ENCODE results near the gene CCDC92.

CCDC92 gene

DNA sequence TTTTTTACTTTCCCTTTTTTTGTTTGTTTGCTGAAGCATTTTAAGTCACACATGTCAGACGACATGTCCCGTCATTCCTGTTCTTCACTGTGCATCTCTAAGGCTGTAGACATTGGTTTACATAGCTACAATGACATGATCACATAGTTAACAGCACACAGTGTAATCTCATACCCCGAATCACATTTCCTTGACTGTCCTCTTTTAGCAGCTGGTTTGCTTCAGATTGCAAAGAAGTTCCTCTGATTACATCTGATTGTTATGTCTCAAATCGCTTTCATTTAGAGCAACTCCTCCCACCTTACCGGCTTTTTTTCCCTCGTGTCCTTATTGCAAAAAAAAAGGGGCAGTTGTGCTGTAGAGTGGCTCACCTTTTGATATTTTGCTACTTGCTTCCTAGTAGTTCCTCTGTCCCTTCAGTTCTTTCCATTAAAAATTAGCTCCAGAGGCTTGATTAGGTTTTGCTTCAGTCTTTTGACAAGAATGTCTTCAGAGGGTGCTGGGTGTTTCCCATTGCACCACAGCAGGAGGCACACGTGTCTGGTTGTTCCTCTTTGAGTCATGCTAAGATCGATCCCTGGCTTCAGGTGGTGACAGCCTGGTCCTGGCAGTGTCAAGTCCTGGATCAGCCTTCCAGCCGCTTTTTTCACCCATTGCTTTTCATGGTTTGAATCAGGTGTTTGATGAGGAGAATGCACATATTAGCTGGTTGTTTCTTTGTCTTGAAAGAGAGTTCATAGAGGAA, 35.4 kb upstream of the CCDC92 start:
- H3K4me3 ChIP-seq (ENCODE audit: low read length) = no peak overlapping the region

GRCh38 chr12:124006846-124007713, 34.4 kb upstream of the CCDC92 start:
- TF ChIP-seq ZNF274 (IDR thresholded peaks at IDR 0.05; ENCODE audit: low read depth, low read length) = no peak
- H3K4me3 ChIP-seq (ENCODE audit: low read length) = no peak overlapping the region

More for the DNA sequence above, 35.4 kb upstream of the CCDC92 start:
- TF ChIP-seq ZNF274 (IDR thresholded peaks at IDR 0.05; ENCODE audit: low read depth, low read length) = no peak

DNA sequence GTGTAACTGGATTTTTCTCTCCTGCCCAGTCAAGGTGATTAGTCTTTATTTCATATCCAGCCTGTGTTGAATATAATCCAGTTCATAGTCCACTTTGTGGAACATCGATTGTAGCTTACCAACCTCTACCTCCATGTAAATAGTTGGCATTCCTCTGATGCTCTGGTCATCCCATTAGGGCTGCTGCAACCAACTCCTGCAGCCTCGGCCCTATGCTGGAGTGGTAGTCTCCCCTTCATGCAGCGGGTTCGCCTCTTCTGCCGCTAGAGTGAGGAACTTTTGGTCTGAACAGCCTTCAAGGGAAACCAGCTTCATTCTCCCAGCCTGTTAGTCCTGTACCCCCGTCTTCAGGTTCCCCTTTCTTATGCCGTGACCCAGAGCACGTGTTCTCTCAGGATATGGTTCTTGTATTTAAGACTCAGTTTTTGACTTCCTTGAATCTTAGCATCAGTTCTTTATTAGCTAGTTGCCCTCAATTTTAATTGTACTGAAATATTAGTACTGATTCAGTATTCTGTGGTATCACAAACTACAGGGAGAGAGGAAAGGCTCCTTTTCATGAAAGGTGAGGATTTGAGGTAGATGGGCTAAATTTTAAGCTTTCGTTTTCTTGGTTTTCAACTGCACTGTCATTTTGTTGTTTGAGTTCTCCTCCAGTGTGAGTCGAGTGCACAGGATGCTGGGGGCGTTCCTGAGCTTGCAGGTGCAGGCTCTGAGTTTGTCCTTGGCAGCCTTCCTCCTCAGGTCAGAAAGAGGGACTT, 33.6 kb upstream of the CCDC92 start:
- no peak for TF ChIP-seq ZNF274 (IDR thresholded peaks at IDR 0.05; ENCODE audit: low read depth, low read length)
- H3K4me3 ChIP-seq (ENCODE audit: low read length) = peak overlapping the region; percentile 17; the same call in 1 of the 2 replicates

DNA sequence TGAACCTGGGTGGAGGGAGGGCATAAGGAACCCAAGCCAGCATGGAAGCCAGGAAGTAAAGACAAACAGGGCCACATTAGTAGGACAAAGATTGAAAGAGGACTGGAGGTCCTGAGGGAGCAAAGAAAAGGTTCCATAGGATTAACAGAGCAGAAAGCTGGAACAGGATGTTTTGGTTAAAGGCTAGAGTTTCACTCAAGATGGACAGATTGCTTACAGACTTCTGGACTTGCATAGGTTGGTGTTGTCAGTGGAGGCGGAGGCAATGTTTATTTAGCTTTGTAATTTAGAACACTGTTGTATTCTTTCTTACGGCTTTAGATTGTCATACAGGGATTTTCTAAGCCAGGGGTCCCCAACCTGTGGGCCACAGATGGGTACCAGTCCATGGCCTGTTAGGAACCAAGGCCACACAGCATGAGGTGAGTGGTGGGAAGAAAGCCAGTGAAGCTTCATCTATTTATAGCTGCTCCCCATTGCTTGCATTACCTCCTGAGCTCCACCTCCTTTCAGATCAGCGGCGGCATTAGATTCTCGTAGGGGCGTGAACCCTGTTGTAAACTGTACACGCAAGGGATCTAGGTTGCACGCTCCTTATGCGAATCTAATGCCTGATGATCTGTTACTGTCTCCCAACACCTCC, 31.7 kb upstream of the CCDC92 start:
- H3K4me3 ChIP-seq (ENCODE audit: low read length) = no peak overlapping the region
- no peak for TF ChIP-seq ZNF274 (IDR thresholded peaks at IDR 0.05; ENCODE audit: low read depth, low read length)

DNA sequence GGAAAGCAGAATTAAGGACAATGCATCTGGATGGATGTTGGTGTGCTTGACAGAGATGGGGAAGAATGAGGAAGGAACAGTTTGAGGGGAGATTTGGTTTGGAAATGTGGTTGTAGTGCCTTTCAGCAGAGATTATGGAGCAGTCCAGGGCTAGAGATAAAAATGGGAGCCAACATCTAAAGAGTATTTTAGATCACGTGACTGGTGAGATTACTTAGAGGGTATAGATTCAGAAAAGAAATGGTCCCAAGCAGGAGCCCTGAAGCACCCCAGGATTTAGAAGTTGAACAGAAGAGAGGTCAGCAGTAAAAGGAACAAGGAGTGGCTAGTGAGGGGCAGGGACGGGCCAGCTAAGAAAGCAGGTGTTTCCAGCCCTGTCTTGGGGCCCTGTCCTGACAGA, 30.0 kb upstream of the CCDC92 start:
- no peak overlapping the region for H3K4me3 ChIP-seq (ENCODE audit: low read length)
- TF ChIP-seq ZNF274 (IDR thresholded peaks at IDR 0.05; ENCODE audit: low read depth, low read length) = no peak

DNA sequence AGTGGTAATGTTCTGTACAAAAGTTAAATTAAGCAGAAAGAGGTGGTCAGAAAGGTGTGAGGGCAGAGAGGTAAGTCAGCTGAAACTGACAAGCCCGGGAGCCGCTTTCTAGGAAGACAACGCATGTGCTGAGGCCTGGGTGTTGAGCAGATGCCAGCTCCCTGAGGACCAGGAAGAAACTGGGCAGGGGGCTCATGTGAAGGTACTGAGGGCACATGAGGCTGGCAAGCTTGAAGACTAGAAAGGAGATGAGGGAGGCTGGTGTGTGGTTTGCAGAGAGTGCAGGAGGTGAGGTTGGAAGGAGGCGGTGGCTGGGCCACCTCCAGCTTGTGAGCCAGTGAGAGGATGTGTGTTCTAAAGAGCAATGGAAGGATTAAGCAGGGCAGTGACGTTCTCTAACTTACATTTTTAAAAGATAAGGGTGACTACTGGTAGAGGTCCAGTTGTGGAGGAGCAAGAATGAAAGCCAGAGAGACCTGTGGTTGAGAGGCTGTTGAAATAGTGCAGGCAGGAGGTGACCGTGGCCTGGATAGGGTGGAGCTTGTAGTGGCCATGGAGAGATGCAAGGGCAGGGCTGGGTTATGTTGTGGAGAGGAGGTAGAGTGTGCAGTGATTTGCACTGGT, 29.5 kb upstream of the CCDC92 start:
- no peak overlapping the region for H3K4me3 ChIP-seq (ENCODE audit: low read length)
- no peak for TF ChIP-seq ZNF274 (IDR thresholded peaks at IDR 0.05; ENCODE audit: low read depth, low read length)

GRCh38 chr12:124001343-124001742, 28.7 kb upstream of the CCDC92 start:
- TF ChIP-seq ZNF274 (IDR thresholded peaks at IDR 0.05; ENCODE audit: low read depth, low read length) = no peak
- no peak overlapping the region for H3K4me3 ChIP-seq (ENCODE audit: low read length)

- no peak for TF ChIP-seq ZNF274 (IDR thresholded peaks at IDR 0.05; ENCODE audit: low read depth, low read length)
- no peak overlapping the region for H3K4me3 ChIP-seq (ENCODE audit: low read length)
Measured at GRCh38 chr12:124000111-124000510, 27.5 kb upstream of the CCDC92 start.

DNA sequence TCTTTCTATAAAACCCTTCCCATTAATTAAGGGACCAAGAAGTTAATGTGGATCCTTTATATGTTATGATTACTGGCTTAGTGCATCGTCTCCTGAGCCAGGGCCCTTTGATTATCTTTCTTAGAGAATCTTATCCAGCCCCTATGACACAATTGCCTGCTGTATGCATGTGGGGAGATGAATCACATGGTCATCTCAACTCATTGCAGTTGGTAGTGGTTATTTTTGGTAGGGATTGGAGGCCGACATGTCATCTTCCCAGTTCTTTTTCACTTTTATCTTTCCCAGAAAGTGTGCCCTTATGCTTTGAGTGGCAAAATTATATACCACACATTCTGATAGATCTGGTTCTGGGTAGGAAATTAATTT, 26.3 kb upstream of the CCDC92 start:
- no peak for TF ChIP-seq ZNF274 (IDR thresholded peaks at IDR 0.05; ENCODE audit: low read depth, low read length)
- no peak overlapping the region for H3K4me3 ChIP-seq (ENCODE audit: low read length)

DNA sequence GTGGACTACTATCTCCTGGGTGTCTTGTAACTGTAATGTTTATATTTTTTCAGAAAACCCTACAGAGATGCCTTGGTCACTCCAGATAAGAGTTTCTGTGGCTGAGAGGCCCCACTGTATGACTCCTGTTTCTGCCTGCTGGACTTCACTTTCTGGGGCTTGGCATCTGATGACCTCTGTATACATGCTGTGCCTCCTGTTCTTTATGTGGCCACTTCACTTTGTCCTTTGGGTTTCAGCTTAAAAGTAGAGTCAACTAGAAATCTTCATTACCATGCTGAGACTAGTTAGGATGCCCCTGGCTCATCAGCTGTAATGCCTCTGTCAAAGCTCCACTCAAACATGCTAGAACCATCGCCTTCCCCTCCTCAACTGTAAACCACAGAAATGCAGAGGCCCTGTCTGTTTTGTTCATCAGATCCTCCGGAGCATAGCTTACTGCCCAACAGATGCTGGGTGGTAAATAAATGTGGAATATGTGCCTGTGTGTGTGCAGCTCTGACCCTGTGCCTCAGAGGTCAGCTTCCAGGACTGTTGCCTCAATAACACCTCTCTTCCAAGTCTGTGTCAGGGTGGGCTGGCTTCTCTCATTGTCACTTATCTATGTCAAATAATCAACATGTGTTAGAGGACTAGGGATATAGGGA, 25.8 kb upstream of the CCDC92 start:
- TF ChIP-seq ZNF274 (IDR thresholded peaks at IDR 0.05; ENCODE audit: low read depth, low read length) = no peak

GRCh38 chr12:123997908-123998307, 25.3 kb upstream of the CCDC92 start:
- TF ChIP-seq ZNF274 (IDR thresholded peaks at IDR 0.05; ENCODE audit: low read depth, low read length) = no peak
- H3K4me3 ChIP-seq (ENCODE audit: low read length) = no peak overlapping the region

More for the DNA sequence above, 25.8 kb upstream of the CCDC92 start:
- no peak overlapping the region for H3K4me3 ChIP-seq (ENCODE audit: low read length)

DNA sequence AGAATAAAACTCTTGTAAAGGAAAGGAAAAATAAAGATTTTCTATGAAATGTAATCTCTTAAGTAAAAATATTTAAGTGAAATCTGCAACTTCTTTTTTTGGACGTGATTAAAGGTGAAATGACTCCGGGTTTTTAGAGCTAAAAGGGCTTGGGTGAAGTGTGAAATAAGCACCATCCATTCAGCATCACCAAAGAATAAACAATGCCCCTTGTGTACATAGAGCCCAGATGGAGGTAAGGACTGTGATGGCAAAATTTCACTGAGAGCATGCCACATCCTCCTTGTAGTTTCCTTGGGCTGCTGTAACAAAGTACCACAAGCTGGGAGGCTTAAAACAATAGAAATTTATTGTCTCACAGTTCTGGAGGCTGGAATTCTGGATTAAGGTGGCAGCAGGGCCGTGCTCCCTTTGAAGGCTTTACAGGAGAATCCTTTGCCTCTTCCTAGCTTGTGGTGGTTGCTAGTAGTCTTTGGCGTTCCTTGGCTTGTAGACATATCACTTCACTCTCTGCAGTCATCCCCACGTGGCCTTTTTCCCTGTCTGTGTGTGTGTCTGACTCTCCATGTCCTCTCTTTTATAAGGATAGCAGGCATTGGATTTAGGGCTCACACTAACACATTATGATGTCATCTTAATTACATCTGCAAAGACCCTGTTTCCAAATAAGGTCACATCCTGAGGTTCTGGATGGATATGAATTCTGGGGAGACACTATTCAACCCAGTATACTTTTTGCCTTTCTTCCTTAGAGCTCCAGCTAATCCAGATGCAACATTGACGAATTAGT, 24.6 kb upstream of the CCDC92 start:
- TF ChIP-seq ZNF274 (IDR thresholded peaks at IDR 0.05; ENCODE audit: low read depth, low read length) = no peak

More for the DNA sequence above, 24.6 kb upstream of the CCDC92 start:
- H3K4me3 ChIP-seq (ENCODE audit: low read length) = no peak overlapping the region
